HUES64 (cell line): ENCODE measurements around the gene EMCN.

ENCODE experiments used
- H3K27ac ChIP-seq: 2 replicates; pipeline ENCODE4 v1.7.0; 2013; ENCODE audit warnings: low read depth, low read length, inconsistent platforms
- H3K27me3 ChIP-seq: 2 replicates; pipeline ENCODE4 v1.6.1; 2013; ENCODE audit warnings: mild to moderate bottlenecking, low read length; ENCODE audit not compliant: insufficient read depth
- H3K36me3 ChIP-seq: 2 replicates; pipeline ENCODE4 v1.6.1; 2013; ENCODE audit warnings: mild to moderate bottlenecking, low read length; ENCODE audit not compliant: insufficient read depth
- H3K4me1 ChIP-seq: 2 replicates; pipeline ENCODE4 v1.6.1; 2013; ENCODE audit warnings: mild to moderate bottlenecking, low read length, moderate library complexity; ENCODE audit not compliant: insufficient read depth
- H3K4me3 ChIP-seq: 2 replicates; pipeline ENCODE4 v1.5.1; 2013; ENCODE audit warnings: mild to moderate bottlenecking, low read length, moderate library complexity
- H3K9ac ChIP-seq: 2 replicates; pipeline ENCODE4 v1.6.1; 2013; ENCODE audit warnings: mild to moderate bottlenecking, low read depth, low read length
- H3K9me3 ChIP-seq: 2 replicates; pipeline ENCODE4 v1.6.1; 2013; ENCODE audit warnings: low read depth, low read length; ENCODE audit not compliant: insufficient read depth
- WGBS: fragments of 150-250, 120-280 bp; methylation state at CpG from one replicate; pipeline ENCODE4 v1.1.7; 2013; ENCODE audit warnings: missing lambda C conversion rate; 5-methylcytosine and 5-hydroxymethylcytosine counted together

EMCN gene

DNA sequence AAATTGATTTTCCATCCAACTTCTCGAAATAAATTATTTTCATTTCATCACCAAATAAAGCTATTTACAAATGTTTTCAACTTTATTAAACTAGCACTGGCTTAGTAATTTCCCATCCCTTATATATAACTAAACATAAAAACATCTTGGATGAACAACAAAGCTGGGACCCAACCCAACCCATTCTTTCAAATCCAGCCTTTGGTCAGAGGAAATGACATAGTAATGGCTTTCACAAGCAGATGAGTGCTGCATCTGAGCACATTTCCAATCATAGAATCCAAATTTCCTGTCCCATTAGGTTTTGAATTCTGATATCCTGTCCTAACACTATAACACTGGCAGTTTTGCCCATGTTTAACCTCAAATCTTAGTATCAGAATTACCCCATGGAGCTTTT, 7.9 kb upstream of the EMCN start:
- H3K4me1 ChIP-seq: no peaks in the 10 kb centered on the region
- 98% methylated on average over 1 of the region's 1 CpG for WGBS
- no peaks in the 10 kb centered on the region for H3K9me3 ChIP-seq
- H3K4me3 ChIP-seq: no peak overlapping the region
- H3K36me3 ChIP-seq: no peaks in the 10 kb centered on the region
- H3K27ac ChIP-seq: no peak overlapping the region
- H3K9ac ChIP-seq: no peak overlapping the region
- no peaks in the 10 kb centered on the region for H3K27me3 ChIP-seq

DNA sequence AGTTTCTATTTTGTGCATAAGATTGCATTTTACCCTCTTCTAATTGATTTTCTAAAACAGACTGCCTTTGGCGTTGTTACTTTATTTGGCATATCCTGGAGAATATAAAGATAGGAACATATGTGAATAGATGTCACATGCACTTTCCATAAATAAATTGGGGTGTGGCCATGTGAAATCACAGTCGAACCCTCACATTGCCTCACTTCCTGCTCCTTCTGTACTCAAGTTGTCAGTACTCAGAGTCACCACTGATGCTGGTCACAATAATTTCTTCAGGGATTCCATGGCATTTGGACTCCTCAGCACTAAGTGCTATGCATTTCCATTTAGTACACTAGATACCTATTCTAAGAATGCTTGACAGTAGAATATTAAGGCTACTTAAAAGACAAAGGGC, 1.4 kb upstream of the EMCN start:
- Histone ChIP-seq H3K4me1 (peaks cover 9% of the 10 kb centered on the region; the same call in 1 of the 2 replicates), H3K27me3 (no peaks in the 10 kb centered on the region), H3K9me3 (no peaks in the 10 kb centered on the region), H3K36me3 (no peaks in the 10 kb centered on the region), H3K4me3 (no peak overlapping the region), H3K27ac (no peak overlapping the region), H3K9ac (no peak overlapping the region)
- WGBS: 95% methylated on average over 2 of the region's 2 CpGs

DNA sequence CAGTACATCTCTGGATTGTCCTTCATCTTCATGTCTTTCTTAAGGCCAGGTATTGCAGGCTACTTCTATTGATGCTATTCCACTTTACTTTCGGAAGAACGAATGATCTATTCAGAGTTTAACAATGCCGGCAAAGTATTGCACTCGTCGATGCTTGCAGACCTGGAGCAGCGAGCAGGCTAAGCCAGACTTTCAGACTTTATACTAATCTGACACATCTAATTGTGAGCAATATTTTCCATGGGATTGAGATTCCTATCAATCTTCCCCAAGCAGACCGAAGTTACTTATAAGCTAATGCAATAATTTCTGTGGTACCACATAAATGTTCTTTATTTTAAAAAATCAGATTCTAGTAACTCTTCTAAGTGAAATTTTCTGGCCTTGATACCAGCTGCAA, 1.6 kb downstream of the EMCN start:
- WGBS: 94% methylated on average over 7 of the region's 7 CpGs
- no peaks in the 10 kb centered on the region for H3K36me3 ChIP-seq
- no peak overlapping the region for H3K27ac ChIP-seq
- H3K4me3 ChIP-seq: no peak overlapping the region
- H3K4me1 ChIP-seq: peaks cover 9% of the 10 kb centered on the region
- no peak overlapping the region for H3K9ac ChIP-seq
- H3K9me3 ChIP-seq: no peaks in the 10 kb centered on the region
- no peaks in the 10 kb centered on the region for H3K27me3 ChIP-seq

DNA sequence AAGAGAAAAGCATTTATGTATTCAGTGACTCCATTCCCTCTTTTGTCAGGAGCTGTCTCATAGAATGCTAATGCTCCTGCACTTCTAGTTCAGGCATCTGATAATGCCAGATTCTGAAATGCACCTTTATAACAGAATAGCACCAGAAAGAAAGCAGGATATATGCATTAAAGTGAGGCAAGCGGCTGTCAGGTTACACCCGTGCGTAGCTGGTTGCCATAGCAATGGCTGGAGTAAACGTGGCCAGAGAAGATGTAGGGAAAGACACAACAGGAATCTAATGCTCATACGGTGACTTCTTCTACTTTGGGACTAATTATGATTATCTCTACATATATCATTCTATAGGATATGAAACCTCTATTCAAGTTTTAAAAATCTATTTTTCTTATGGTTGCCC, 5.9 kb downstream of the EMCN start:
- Histone ChIP-seq H3K36me3 (no peaks in the 10 kb centered on the region), H3K9ac (no peak overlapping the region), H3K9me3 (no peaks in the 10 kb centered on the region), H3K4me1 (peaks cover 9% of the 10 kb centered on the region; the same call in 1 of the 2 replicates), H3K4me3 (no peak overlapping the region), H3K27ac (no peak overlapping the region), H3K27me3 (no peaks in the 10 kb centered on the region)
- WGBS: 82% methylated on average over 4 of the region's 5 CpGs

DNA sequence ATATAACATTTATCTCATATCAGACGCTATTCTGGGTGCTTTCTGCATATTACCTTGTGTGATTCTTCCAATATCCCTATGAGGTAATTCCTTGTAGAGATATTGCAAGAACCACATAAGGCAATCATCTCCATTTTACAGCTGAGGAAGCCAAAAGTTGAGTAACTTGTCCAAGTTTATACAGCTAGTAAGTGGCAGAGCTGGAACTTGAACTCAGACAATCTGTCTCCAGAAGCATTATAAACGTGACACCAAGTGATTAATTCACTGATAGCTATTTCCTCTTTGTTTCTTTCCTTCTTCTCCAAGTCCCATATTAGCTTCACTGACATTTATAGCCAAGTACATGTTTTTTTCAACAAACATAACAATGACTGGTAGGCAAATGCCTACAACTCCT, 7.3 kb downstream of the EMCN start:
- Histone ChIP-seq H3K4me3 (no peak overlapping the region), H3K4me1 (peaks cover under 1% of the 10 kb centered on the region; the same call in 1 of the 2 replicates), H3K36me3 (no peaks in the 10 kb centered on the region), H3K9me3 (no peaks in the 10 kb centered on the region), H3K9ac (no peak overlapping the region), H3K27me3 (no peaks in the 10 kb centered on the region), H3K27ac (no peak overlapping the region)
- 88% methylated on average over 2 of the region's 2 CpGs for WGBS

DNA sequence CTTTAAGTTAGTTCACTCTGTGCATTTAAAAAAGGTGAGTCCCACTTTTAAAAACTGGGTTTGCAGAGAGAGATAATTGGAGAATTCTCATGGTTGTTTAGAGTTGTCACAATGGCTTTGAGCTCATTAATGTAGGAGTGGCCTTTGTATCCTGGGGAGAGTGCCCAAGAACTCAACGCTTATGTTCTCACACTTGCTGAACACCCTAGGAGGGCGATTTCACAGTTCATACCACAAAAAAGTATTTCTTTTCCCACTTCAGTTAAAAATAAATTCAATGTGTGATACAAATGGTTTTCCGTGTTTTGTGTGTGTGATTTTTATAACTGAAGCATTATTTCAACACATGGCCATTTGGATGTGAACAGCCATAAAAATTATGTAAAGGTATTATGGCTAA, 8.4 kb downstream of the EMCN start:
- H3K9ac ChIP-seq: no peak overlapping the region
- H3K9me3 ChIP-seq: no peaks in the 10 kb centered on the region
- 90% methylated on average over 2 of the region's 3 CpGs for WGBS

DNA sequence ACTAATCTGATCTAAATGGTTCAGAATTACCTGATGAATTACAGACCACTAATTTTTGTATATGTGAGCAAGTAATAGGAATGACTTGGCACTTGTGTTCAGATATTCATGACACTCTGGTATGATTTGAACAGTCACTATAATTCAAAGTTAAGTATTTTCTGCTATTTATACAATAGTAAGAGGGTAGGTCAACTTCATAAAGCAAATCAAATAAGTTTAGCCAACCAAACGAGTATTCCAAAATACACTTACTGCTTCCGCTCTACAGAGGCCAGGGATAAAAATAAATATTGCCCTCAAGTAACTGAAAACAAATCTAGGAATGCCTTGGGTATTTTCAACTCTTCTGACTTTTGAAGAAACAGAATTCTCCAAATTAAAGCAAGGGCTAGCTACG, 9.1 kb downstream of the EMCN start:
- Histone ChIP-seq H3K27me3 (no peaks in the 10 kb centered on the region), H3K9ac (no peak overlapping the region), H3K4me3 (no peak overlapping the region), H3K27ac (no peak overlapping the region), H3K9me3 (no peaks in the 10 kb centered on the region), H3K4me1 (no peaks in the 10 kb centered on the region; the same call in 1 of the 2 replicates), H3K36me3 (no peaks in the 10 kb centered on the region)
- WGBS: 93% methylated on average over 3 of the region's 3 CpGs

More for the DNA sequence above, 8.4 kb downstream of the EMCN start:
- H3K4me1 ChIP-seq: no peaks in the 10 kb centered on the region; the same call in 1 of the 2 replicates
- no peak overlapping the region for H3K27ac ChIP-seq
- no peaks in the 10 kb centered on the region for H3K36me3 ChIP-seq
- H3K4me3 ChIP-seq: no peak overlapping the region
- H3K27me3 ChIP-seq: no peaks in the 10 kb centered on the region

DNA sequence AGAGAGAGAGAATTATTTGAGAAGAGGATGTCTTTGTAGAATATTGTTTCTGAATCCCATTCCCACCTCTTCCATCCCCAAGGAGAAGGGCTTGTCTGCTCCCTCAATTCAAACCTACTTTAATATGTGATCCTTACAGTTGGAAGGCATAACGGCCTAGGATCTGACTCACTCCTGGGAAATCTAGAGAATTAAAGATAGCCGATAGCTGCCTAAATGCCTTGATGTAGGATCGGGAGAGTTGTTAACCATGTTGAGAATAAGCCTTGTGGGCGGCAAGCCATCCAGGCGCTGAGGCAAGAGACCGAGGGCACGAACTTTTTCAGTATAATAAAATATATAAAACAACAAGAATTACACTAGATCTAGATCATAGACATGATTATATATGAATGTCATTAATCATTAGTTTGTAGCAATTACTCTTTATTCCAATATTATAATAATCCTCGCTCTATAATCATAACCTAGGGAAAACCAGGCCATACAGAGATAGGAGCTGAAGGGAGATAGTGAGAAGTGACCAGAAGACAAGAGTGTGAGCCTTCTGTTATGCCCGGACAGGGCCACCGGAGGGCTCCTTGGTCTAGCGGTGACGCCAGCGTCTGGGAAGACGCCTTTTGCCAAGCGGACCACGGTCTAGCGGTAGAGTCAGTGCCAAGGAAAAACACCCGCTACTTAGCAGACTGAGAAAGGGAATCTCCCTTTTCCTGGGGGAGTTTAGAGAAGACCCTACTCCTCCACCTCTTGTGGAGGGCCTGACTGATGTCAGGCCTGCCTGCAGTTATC, 13.5 kb downstream of the EMCN start:
- H3K9ac ChIP-seq: no peak overlapping the region
- no peaks in the 10 kb centered on the region for H3K9me3 ChIP-seq
- no peaks in the 10 kb centered on the region for H3K36me3 ChIP-seq
- H3K4me3 ChIP-seq: no peak overlapping the region
- no peaks in the 10 kb centered on the region for H3K4me1 ChIP-seq
- H3K27me3 ChIP-seq: no peaks in the 10 kb centered on the region
- H3K27ac ChIP-seq: no peak overlapping the region
- 89% methylated on average over 14 of the region's 18 CpGs for WGBS

DNA sequence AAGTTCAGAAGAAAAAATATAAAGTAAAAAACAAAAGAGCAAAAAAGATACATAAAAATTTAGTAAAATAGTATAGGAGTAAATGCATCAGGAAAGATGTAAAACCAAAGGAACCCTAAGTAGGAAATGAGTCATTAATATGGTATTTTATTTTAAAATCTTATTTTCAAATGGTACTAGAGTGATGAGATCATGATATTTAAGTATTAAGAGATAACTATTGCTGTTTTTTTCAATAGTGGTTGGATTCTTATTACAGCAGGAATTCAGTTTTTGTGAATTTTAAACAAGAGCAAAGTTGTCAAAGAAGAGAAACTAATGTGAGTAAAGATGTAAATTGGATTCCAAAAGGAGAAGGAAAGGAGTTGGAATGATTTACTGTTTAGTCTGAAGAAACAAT, 20.0 kb downstream of the EMCN start:
- no peak overlapping the region for H3K27ac ChIP-seq
- no peaks in the 10 kb centered on the region for H3K9me3 ChIP-seq
- H3K27me3 ChIP-seq: no peaks in the 10 kb centered on the region
- no peak overlapping the region for H3K9ac ChIP-seq
- H3K4me1 ChIP-seq: no peaks in the 10 kb centered on the region
- no peaks in the 10 kb centered on the region for H3K36me3 ChIP-seq
- no peak overlapping the region for H3K4me3 ChIP-seq

DNA sequence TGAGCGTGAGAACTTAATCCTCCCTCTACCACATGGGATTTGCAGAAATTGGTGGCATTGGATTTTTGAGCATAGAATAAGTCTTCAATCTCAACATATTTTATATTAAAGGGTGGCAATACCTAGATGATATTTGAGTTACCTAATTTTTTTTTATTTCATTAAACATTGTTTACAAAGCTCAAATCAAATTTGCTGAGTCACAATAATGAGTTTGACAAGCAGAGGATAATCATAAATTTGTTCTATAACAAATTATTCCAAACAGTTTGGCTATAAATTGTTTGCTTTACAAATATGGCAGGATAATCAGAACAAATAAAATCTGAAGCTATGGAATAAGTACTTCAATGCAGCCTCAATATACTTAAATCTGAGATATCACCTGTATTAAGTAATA, 22.7 kb downstream of the EMCN start:
- no peak overlapping the region for H3K4me3 ChIP-seq
- H3K36me3 ChIP-seq: no peaks in the 10 kb centered on the region
- no CpG with 5 or more reads among the region's 1 CpG for WGBS
- no peaks in the 10 kb centered on the region for H3K4me1 ChIP-seq
- H3K27ac ChIP-seq: no peak overlapping the region
- H3K9ac ChIP-seq: no peak overlapping the region
- H3K9me3 ChIP-seq: no peaks in the 10 kb centered on the region
- no peaks in the 10 kb centered on the region for H3K27me3 ChIP-seq

DNA sequence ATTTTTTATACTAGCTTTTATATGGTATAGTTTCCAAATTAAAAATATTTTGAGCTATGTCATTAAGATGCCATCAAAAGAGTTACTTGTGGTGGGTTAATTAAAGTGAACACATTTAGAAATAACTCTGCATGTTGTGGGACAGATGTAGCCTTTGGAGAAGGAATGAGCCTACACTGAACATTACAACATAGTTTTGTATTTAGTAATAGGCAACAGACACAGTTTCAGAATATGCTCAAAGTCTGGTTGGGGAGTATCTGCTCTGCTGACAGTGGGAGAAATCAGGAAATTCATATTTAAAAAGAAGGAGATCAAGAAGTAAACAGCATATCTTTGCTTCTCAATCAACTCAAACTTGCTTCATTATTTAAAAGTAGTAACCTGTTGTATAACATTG, 23.7 kb downstream of the EMCN start:
- no peaks in the 10 kb centered on the region for H3K9me3 ChIP-seq
- no peak overlapping the region for H3K9ac ChIP-seq
- no peak overlapping the region for H3K4me3 ChIP-seq
- H3K36me3 ChIP-seq: no peaks in the 10 kb centered on the region
- H3K4me1 ChIP-seq: no peaks in the 10 kb centered on the region
- H3K27ac ChIP-seq: no peak overlapping the region
- no peaks in the 10 kb centered on the region for H3K27me3 ChIP-seq

DNA sequence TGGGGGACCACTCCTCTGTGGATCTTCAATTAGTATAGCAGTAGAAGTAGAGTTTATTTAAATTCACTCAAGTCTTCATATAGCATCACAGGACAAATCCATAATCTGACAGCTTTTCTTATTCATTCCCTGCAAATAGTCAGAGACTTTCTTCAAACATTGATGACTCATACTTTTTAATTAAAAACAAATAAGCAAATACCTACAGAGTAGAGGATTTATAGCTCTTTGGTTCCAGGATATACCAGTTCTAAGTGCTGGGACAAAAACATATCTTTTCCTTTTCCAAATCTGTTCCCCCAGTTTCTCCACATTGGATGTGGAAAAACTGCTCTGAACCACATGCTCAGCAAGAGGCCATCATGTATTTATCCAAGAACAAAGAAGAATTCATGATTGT, 24.1 kb downstream of the EMCN start:
- no peak overlapping the region for H3K27ac ChIP-seq
- no peaks in the 10 kb centered on the region for H3K4me1 ChIP-seq
- H3K36me3 ChIP-seq: no peaks in the 10 kb centered on the region
- H3K9me3 ChIP-seq: no peaks in the 10 kb centered on the region
- no peaks in the 10 kb centered on the region for H3K27me3 ChIP-seq
- no peak overlapping the region for H3K4me3 ChIP-seq
- no peak overlapping the region for H3K9ac ChIP-seq
